GM21825 (cell line): Measurements from ENCODE around the gene SORCS2.

Experiments used
- ATAC-seq: cut with Tn5 transposase; IDR thresholded peaks from one replicate; pipeline ENCODE4 v1.9.1; 2021; ENCODE audit warnings: mild to moderate bottlenecking, moderate library complexity; ENCODE audit not compliant: unreplicated experiment

Gene SORCS2

GRCh38 chr4:7348946-7349900 is 156.9 kb downstream of the SORCS2 start:
- no peak for ATAC-seq

GRCh38 chr4:7350396-7350795 is 158.1 kb downstream of the SORCS2 start:
- no peak for ATAC-seq

- no peak for ATAC-seq
Observed at GRCh38 chr4:7351014-7351413, 158.7 kb downstream of the SORCS2 start.

- ATAC-seq = no peak
Observed at GRCh38 chr4:7352486-7352885, 160.1 kb downstream of the SORCS2 start.

DNA sequence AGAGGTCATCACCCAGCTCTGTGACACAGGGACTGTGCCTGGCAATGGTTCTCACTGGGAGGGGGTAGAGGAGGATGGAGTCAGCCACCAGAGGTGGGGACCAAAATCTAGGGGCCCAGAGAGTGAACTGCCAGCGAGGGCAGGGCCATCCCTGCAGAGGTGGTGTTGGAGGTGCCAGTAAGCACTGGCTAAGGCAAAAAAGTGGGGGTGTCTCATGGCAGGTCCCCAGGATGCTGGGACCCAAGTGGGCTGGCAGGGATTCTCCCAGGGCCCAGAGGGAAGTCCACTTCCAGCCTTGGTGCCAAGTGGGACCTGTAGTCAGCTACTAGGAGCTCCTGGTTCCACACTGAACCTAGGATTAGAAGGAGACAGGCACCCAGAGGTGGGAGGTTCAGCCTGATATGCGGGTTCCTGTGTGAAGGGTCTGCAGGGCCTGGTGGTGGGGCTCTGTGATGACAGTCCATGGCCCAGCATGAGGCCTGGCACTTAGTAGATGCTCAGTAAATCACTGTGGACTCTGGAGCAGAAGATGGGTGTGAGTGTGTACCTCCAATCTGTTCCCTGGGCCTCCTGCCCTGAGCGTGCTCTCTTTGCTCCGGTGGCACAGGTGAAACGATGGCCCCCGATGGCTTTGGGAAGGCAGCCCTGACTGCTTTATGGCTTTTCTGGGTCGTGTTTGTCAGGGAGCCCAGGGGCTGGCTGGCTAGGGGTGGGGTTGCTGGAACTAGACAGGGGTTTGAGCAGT is 160.9 kb downstream of the SORCS2 start:
- ATAC-seq = no peak

DNA sequence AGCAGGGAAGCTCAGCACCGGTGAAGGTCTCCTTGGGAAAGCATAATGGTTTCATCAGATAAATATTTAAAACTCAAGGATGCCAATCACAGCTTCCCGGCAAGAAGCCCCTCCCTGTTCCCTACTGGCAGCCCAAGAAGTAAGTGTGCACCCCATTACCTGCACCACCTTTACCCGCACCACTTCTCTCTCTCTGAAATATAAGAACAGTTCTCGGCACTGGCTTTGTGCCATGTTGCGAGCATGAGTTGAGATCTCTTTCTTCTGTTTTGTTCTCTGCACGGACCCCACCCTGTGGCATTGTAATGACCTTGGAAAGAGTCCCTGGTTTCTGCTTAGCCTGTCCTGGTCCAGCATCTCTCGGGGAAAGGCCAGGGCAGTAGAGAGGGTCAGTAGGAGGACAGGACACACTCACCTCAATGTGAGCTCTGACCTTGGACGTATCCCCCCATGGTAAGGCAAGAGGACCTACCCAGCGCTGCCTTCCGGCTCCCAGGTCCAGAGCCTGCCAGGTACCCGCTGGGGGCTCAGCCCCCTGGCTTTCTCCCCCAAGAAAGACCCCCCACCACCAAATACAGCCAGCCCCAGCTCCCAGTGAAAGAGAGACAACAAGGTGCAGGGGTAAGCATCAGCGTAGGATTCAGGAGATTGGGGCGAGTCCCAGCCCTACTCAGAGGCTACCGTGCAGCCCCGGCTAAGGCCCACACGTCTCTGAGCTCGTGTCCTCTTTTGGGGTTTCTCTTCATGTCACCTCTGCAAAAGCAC is 161.7 kb downstream of the SORCS2 start:
- no peak for ATAC-seq

- ATAC-seq = no peak
Observed at GRCh38 chr4:7354927-7355326, 162.6 kb downstream of the SORCS2 start.

DNA sequence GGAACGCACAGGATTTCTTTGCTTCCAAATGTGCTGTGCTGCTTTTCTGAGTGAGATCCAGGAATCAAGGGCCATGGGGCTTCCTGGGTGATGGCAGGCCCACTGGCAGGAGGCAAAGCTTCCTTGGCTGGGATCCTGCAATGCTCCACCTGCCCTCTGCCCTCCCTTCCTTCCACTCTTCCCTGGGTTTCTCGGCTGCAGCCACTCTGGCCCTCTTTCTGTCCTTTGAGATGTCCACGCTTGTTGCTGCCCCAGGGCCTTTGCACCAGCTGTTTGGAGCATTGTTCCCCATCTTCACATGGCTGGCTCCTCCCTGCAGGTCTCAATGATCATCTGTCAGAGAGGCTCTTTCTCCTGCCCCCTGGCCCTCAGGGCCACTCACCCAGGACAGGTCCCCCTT is 163.5 kb downstream of the SORCS2 start:
- no peak for ATAC-seq

GRCh38 chr4:7356667-7357310 is 164.5 kb downstream of the SORCS2 start:
- no peak for ATAC-seq

- no peak for ATAC-seq
Observed at GRCh38 chr4:7357323-7357722, 165.0 kb downstream of the SORCS2 start.

- no peak for ATAC-seq
Observed at GRCh38 chr4:7358100-7358735, 165.9 kb downstream of the SORCS2 start.

- no peak for ATAC-seq
Observed at GRCh38 chr4:7359400-7360062, 167.2 kb downstream of the SORCS2 start.

DNA sequence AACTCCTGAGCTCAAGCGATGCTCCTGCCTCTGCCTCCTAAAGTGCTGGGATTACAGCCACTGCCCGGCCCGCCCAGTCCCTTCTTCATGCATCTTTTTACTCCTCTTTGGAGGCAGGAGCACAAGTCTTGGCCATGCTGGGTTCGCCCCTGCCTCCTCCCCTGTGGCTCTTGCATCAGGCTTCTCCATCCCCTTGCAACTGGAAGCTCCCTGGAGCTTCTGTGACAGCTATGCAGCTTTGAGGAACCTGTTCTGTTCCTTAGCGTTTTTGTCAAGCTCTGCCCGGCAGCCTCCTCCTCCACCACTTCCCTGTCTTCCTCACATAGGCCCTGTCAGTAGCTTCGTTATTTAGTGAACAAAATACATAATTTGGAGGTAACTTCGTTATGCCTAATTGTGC is 168.5 kb downstream of the SORCS2 start:
- ATAC-seq = no peak

DNA sequence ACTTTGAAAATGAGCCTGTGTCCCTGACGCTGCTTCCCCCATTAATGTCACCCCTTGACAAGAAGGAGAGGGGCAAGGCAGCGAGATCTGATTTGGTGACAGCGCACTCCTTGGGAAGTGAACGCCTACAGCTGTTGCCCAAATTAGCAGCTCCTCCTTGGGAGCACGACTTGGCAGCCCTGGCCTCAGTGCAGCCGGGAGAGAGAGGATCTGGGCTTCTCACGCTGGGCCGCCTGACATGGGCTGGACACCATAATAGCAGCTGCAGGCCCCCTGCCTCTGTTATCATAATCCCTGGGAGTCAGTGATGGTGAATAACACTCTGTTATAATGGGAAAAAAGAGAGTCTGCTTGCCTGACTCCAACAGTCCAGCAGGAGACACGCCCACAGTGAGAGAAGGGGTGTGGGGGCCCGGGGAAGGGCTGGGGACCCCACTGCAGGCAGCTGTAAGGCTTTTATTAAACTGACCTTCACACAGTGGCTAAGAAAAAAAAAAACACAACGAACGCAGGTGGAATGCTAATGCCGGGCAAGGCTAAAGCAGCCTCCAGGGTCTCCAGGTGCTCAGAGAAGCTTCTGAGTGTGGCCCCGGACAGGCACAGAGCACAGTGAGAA is 169.1 kb downstream of the SORCS2 start:
- no peak for ATAC-seq

GRCh38 chr4:7362341-7362740 is 170.0 kb downstream of the SORCS2 start:
- ATAC-seq = no peak

DNA sequence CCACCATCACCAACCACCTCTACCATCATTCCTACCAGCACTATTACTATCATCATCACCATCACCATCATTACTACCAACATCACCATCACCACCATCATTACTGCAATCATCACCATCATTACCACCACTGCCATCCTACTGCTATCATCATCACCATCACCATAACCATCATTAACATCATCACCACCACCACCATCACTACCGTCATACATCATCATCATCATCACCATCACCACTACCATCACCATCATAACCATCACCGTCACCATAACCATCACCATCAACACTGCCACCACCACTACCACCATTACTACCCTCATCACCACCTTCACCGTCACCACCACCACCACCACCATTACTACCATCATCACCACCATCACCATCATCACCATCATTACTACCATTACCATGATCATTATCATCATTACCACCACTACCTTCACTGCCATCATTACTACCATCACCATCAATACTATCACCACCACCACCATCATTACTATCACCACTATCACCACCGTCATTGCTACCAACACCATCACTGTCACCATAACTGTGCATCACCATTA is 170.6 kb downstream of the SORCS2 start:
- no peak for ATAC-seq

- ATAC-seq = no peak
Observed at GRCh38 chr4:7364979-7365378, 172.6 kb downstream of the SORCS2 start.

GRCh38 chr4:7365462-7366179 is 173.3 kb downstream of the SORCS2 start:
- ATAC-seq = no peak
